ENCODE measurements around the gene NSD1.

Gene NSD1, protein sequence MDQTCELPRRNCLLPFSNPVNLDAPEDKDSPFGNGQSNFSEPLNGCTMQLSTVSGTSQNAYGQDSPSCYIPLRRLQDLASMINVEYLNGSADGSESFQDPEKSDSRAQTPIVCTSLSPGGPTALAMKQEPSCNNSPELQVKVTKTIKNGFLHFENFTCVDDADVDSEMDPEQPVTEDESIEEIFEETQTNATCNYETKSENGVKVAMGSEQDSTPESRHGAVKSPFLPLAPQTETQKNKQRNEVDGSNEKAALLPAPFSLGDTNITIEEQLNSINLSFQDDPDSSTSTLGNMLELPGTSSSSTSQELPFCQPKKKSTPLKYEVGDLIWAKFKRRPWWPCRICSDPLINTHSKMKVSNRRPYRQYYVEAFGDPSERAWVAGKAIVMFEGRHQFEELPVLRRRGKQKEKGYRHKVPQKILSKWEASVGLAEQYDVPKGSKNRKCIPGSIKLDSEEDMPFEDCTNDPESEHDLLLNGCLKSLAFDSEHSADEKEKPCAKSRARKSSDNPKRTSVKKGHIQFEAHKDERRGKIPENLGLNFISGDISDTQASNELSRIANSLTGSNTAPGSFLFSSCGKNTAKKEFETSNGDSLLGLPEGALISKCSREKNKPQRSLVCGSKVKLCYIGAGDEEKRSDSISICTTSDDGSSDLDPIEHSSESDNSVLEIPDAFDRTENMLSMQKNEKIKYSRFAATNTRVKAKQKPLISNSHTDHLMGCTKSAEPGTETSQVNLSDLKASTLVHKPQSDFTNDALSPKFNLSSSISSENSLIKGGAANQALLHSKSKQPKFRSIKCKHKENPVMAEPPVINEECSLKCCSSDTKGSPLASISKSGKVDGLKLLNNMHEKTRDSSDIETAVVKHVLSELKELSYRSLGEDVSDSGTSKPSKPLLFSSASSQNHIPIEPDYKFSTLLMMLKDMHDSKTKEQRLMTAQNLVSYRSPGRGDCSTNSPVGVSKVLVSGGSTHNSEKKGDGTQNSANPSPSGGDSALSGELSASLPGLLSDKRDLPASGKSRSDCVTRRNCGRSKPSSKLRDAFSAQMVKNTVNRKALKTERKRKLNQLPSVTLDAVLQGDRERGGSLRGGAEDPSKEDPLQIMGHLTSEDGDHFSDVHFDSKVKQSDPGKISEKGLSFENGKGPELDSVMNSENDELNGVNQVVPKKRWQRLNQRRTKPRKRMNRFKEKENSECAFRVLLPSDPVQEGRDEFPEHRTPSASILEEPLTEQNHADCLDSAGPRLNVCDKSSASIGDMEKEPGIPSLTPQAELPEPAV (N-terminal part only)

DNA sequence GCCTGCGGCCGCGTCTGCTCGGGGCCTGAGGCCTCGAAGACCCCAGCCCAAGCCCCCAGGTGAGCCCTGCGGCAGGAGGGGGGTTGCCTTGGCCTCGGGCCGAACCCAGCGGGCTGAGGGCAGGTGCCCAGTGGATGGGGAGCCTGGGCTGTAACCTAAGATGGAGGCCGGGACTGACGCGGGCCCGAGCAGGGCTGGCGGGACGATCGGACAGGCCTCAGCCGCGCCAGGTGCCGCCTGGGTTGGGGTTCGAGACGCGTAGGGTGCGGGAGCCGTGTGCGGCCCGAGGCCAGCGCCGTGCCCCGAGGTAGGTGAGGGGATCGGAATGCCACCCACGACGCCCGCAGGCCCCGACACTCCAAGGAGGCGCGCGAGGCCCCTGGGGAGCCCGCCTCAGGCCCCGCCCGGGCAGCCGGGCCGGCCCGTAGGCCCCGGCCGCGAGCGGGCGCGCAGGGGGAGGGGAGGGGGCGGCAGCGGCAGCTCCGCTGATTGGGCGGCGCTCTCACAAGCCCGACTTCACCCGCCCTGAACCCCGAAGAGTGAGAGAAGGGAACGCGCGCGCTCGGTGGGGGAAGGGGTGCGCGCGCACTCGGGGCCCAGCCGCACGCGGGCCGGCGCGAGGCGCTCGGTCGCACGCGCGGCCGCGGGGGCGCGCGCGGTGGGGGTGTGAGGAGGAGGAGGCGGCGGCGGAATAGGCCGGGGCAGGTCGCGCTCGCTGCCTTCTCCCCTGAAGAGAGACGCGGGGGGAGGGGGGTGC is at the start of gene NSD1:
Gene NSD1 (plus strand): TSS at position 678 of the 757 bp plus-strand sequence. CDS start 1,331 bp downstream, outside the sequence.
- peak within 1 kb of the TSS; percentile 51 for H3K27ac ChIP-seq (ENCODE audit: low read depth, low read length)
- no peaks in the 10 kb centered on the region for H3K9me3 ChIP-seq (ENCODE audit: control insufficient read depth, insufficient read depth, low read length)
- peaks cover 14% of the 10 kb centered on the region for H3F3A ChIP-seq (ENCODE audit: control insufficient read depth, insufficient read depth)
- H3K4me2 ChIP-seq (ENCODE audit: low read length), result peak within 1 kb of the TSS; percentile 73
- peaks cover 43% of the 10 kb centered on the region for H3K36me3 ChIP-seq (ENCODE audit: control insufficient read depth, low read length)
- peak within 1 kb of the TSS; percentile 86 for H3K4me3 ChIP-seq (ENCODE audit: low read length)
- TF ChIP-seq EZH2phosphoT487 (IDR thresholded peaks at IDR 0.05; ENCODE audit: borderline replicate concordance, low read length), result no peak
- TF ChIP-seq, protein P1, sequence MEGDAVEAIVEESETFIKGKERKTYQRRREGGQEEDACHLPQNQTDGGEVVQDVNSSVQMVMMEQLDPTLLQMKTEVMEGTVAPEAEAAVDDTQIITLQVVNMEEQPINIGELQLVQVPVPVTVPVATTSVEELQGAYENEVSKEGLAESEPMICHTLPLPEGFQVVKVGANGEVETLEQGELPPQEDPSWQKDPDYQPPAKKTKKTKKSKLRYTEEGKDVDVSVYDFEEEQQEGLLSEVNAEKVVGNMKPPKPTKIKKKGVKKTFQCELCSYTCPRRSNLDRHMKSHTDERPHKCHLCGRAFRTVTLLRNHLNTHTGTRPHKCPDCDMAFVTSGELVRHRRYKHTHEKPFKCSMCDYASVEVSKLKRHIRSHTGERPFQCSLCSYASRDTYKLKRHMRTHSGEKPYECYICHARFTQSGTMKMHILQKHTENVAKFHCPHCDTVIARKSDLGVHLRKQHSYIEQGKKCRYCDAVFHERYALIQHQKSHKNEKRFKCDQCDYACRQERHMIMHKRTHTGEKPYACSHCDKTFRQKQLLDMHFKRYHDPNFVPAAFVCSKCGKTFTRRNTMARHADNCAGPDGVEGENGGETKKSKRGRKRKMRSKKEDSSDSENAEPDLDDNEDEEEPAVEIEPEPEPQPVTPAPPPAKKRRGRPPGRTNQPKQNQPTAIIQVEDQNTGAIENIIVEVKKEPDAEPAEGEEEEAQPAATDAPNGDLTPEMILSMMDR (IDR thresholded peaks at IDR 0.05; ENCODE audit: low read depth, low read length, poor library complexity, severe bottlenecking), result no peak
- no peaks in the 10 kb centered on the region for H3K27me3 ChIP-seq (ENCODE audit: control insufficient read depth, low read length)
- H3K4me1 ChIP-seq (ENCODE audit: control insufficient read depth, low read length), result peaks cover 54% of the 10 kb centered on the region
- peaks cover 42% of the 10 kb centered on the region for H3K79me2 ChIP-seq (ENCODE audit: control insufficient read depth, low read length)
- no peaks in the 10 kb centered on the region for H3K9me2 ChIP-seq (replicated peaks; ENCODE audit: control insufficient read depth, low read length)
- H4K20me1 ChIP-seq (ENCODE audit: control insufficient read depth, insufficient read depth, low read depth, low read length), result no peaks in the 10 kb centered on the region

DNA sequence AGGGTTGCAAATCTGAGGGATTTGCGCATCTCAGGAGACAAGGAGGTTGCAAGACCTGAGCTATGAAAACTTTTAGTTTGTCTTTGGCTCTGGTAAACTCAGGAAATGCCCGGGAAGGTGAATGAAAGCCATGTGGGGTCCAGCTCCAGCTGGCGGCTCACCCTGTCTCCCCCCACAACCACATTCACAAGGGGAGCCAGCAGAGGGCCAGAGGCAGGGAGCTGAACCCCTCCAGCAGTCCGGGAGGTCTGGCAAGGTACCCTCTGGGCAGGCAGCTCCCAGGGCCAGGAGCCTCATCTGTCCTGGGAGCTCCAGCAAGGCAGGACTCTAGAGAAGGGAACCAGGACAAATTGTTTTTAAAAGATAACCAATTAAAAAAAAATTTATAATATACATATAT is 49.4 kb upstream of the NSD1 start:
- Histone ChIP-seq H4K20me1 (ENCODE audit: control insufficient read depth, insufficient read depth, low read depth, low read length) (no peaks in the 10 kb centered on the region), H3K4me2 (ENCODE audit: low read length) (no peak overlapping the region), H3K4me1 (ENCODE audit: control insufficient read depth, low read length) (peaks cover 34% of the 10 kb centered on the region), H3K9me2 (replicated peaks; ENCODE audit: control insufficient read depth, low read length) (no peaks in the 10 kb centered on the region), H3K4me3 (ENCODE audit: low read length) (no peak overlapping the region), H3K27me3 (ENCODE audit: control insufficient read depth, low read length) (no peaks in the 10 kb centered on the region), H3K27ac (ENCODE audit: low read depth, low read length) (no peak overlapping the region), H3K36me3 (ENCODE audit: control insufficient read depth, low read length) (no peaks in the 10 kb centered on the region), H3F3A (ENCODE audit: control insufficient read depth, insufficient read depth) (peaks cover 15% of the 10 kb centered on the region), H3K9me3 (ENCODE audit: control insufficient read depth, insufficient read depth, low read length) (no peaks in the 10 kb centered on the region), H3K79me2 (ENCODE audit: control insufficient read depth, low read length) (no peaks in the 10 kb centered on the region)
- no peak for TF ChIP-seq EZH2phosphoT487 (IDR thresholded peaks at IDR 0.05; ENCODE audit: borderline replicate concordance, low read length)
- TF ChIP-seq, protein P1 (IDR thresholded peaks at IDR 0.05; ENCODE audit: low read depth, low read length, poor library complexity, severe bottlenecking), result no peak

DNA sequence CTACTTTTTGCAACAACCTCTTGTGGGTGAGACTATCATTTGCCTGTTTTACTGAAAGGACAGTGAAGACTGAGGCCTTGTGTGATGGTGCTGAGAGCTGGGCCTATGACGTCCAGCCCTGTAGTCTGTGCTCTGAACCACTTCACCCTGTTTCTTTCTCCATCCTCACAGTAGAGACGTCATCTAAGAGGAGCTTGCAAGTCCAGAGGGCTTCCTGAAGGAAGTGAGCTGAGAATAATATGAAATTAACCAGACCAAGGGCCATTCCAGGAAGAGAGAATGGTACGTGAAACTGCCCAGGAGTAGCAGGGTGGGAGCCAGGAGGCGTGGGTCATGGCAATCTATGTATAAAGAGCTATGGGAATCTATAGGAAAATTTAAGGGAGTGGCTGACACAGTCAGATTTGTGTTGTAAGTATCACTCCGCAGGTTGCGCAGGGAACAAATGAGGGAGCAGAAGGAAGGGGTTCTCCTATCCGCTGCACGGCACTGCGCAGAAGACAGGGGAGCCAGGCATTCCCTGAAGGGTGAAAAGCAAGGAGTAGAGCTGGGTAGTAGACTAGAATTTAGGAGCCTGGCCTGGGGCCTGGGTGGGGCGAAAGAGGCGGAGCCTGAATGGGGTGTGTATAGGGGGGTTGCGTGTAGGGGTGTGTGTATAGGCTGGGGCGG is 47.5 kb upstream of the NSD1 start:
- TF ChIP-seq, protein P1 (IDR thresholded peaks at IDR 0.05; ENCODE audit: low read depth, low read length, poor library complexity, severe bottlenecking), result no peak
- no peak for TF ChIP-seq EZH2phosphoT487 (IDR thresholded peaks at IDR 0.05; ENCODE audit: borderline replicate concordance, low read length)
- H3K4me3 ChIP-seq (ENCODE audit: low read length), result peak overlapping the region; percentile 51
- peak overlapping the region; percentile 52 for H3K4me2 ChIP-seq (ENCODE audit: low read length)
- no peaks in the 10 kb centered on the region for H3K36me3 ChIP-seq (ENCODE audit: control insufficient read depth, low read length)
- no peaks in the 10 kb centered on the region for H3K9me2 ChIP-seq (replicated peaks; ENCODE audit: control insufficient read depth, low read length)
- H4K20me1 ChIP-seq (ENCODE audit: control insufficient read depth, insufficient read depth, low read depth, low read length), result no peaks in the 10 kb centered on the region
- peaks cover 34% of the 10 kb centered on the region for H3K4me1 ChIP-seq (ENCODE audit: control insufficient read depth, low read length)
- H3K27ac ChIP-seq (ENCODE audit: low read depth, low read length), result peak overlapping the region; percentile 64
- no peaks in the 10 kb centered on the region for H3K79me2 ChIP-seq (ENCODE audit: control insufficient read depth, low read length)
- H3K9me3 ChIP-seq (ENCODE audit: control insufficient read depth, insufficient read depth, low read length), result no peaks in the 10 kb centered on the region
- H3K27me3 ChIP-seq (ENCODE audit: control insufficient read depth, low read length), result no peaks in the 10 kb centered on the region
- peaks cover 15% of the 10 kb centered on the region for H3F3A ChIP-seq (ENCODE audit: control insufficient read depth, insufficient read depth)

Data from DOHH2 (cell line).